ENCODE measurements around the gene GAS7. TPM values are rescaled to one million over a fixed set of nuclear protein-coding genes. Genes with fewer than 3 reads are reported as not detected.

GAS7 gene
- total and polyA plus RNA-seq, 10 of the 15 experiments (the other 5 are each of a cell fraction or from before 2014, with no cell fraction given): 2.3 to 53.4 (median 24.0) TPM

DNA sequence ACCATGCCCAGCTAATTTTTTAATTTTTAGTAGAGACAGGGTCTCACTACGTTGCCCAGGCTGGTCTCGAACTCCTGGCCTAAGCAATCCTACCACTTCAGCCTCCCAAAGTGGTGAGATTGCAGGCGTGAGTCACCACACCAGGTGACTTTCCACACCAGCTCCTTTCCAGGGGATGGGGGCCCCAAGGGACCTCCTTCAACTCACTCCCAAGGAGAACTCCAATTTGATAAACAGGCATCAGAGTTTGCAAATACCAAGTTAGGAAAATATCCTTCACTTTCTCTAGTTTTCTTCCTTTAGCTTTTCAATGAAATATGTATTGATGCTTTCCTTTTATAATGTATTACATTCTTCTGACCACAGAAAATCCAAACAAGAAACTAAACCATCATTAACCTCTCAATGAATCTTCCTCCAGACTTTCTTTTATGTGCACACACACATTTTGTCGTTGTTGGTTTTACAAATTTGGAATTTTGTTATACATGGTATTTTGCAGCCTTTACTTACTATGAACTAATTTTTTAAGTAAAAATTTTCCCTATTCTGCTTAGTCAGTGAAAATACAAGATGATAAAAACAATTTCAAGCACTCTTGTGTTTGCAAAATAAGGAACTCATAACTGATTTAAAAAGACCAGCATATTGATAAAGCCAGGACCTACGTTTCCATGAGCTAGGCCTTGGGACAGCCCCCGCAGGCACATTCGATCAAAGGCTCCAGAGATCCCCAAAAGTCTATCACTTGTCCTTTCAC, 32.0 kb downstream of the GAS7 start:
- in situ Hi-C loops (cut with MboI) (no loop called here), intact Hi-C loops (cut with micrococcal nuclease; ENCODE audit: unreplicated experiment) (no loop called here)
- 81% methylated on average over 7 of the region's 7 CpGs for WGBS (ENCODE audit: insufficient coverage, insufficient replicate concordance, low lambda C conversion rate, missing lambda C conversion rate)
- no peaks in the 10 kb centered on the region for H3K36me3 ChIP-seq (ENCODE audit: control insufficient read depth in 2 of 2, insufficient read depth in 2 of 2, low read length in 1 of 2)
- no peaks in the 10 kb centered on the region for H4K20me1 ChIP-seq (ENCODE audit: control insufficient read depth, insufficient read depth)
- ChIA-PET CTCF (no interaction called here), POLR2A (no interaction called here), SMC1A (ENCODE audit: uncharacterized antibody, unreplicated experiment) (interaction anchor here (0.5 to 1.0 kb wide), 2 partner anchors 15 to 149 kb away, joined by 3 to 4 read pairs; no protein-coding TSS in a partner anchor), RAD21 (ENCODE audit: unreplicated experiment) (no interaction called here)
- H3K27ac ChIP-seq (ENCODE audit: control insufficient read depth, insufficient read depth): no peak overlapping the region
- no peak overlapping the region for H3K4me2 ChIP-seq (ENCODE audit: control insufficient read depth, insufficient read depth)
- ATAC-seq (no peak), DNase-seq (ENCODE audit: low read depth, low spot score) (no peak), FAIRE-seq (no peak)
- H3K4me3 ChIP-seq: no peak overlapping the region
- H3K27me3 ChIP-seq (replicated peaks in 1 of 2; ENCODE audit: control insufficient read depth in 2 of 2, insufficient read depth in 2 of 2, low read length in 1 of 2): no peaks in the 10 kb centered on the region; a peak in 2 of 4 replicates
- no peak overlapping the region for H3K9ac ChIP-seq (ENCODE audit: control insufficient read depth, insufficient read depth, low read length)
- peaks cover 4% of the 10 kb centered on the region for H3K4me1 ChIP-seq (ENCODE audit: control insufficient read depth, insufficient read depth, low read length)
- no peaks in the 10 kb centered on the region for H3K79me2 ChIP-seq (ENCODE audit: control insufficient read depth, insufficient read depth, low read length)
- BruUV-seq (replicated peaks): no TSS peak
- H2AFZ ChIP-seq (ENCODE audit: control insufficient read depth, low read depth, low read length): no peak overlapping the region
- H3K9me3 ChIP-seq (replicated peaks; ENCODE audit: control insufficient read depth, insufficient read depth, low read length): no peaks in the 10 kb centered on the region; the same call in 2 of the 3 replicates
- TF ChIP-seq NFIC (IDR thresholded peaks at IDR 0.05; ENCODE audit: low read depth, low read length) (no peak), NFYB (IDR thresholded peaks at IDR 0.05; ENCODE audit: insufficient read depth, low read depth, low read length) (no peak), SUPT20H (IDR thresholded peaks at IDR 0.05; ENCODE audit: borderline replicate concordance, control insufficient read depth, low read depth, low read length) (no peak), POLR2AphosphoS2 (IDR thresholded peaks at IDR 0.05; ENCODE audit: low read depth, low read length) (no peak), KAT2A (conservative IDR thresholded peaks at IDR 0.05; ENCODE audit: control insufficient read depth, low read depth, low read length) (no peak), YBX1 (IDR thresholded peaks at IDR 0.05) (no peak), NR2C2 (IDR thresholded peaks at IDR 0.05; ENCODE audit: borderline replicate concordance, control insufficient read depth, insufficient read length, low read depth) (no peak), SIN3A (IDR thresholded peaks at IDR 0.05; ENCODE audit: low read depth, low read length) (no peak), EP300 (IDR thresholded peaks at IDR 0.05; ENCODE audit: borderline replicate concordance in 1 of 2, control insufficient read depth in 1 of 2, low read depth in 2 of 2, low read length in 2 of 2) (no peak)
- TF ChIP-seq, protein P1, sequence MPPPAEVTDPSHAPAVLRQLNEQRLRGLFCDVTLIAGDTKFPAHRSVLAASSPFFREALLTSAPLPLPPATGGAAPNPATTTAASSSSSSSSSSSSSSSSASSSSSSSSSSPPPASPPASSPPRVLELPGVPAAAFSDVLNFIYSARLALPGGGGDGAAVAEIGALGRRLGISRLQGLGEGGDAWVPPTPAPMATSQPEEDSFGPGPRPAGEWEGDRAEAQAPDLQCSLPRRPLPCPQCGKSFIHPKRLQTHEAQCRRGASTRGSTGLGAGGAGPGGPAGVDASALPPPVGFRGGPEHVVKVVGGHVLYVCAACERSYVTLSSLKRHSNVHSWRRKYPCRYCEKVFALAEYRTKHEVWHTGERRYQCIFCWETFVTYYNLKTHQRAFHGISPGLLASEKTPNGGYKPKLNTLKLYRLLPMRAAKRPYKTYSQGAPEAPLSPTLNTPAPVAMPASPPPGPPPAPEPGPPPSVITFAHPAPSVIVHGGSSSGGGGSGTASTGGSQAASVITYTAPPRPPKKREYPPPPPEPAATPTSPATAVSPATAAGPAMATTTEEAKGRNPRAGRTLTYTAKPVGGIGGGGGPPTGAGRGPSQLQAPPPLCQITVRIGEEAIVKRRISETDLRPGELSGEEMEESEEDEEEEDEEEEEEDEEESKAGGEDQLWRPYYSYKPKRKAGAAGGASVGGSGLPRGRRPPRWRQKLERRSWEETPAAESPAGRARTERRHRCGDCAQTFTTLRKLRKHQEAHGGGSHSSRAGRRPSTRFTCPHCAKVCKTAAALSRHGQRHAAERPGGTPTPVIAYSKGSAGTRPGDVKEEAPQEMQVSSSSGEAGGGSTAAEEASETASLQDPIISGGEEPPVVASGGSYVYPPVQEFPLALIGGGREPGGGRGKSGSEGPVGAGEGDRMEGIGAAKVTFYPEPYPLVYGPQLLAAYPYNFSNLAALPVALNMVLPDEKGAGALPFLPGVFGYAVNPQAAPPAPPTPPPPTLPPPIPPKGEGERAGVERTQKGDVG (CRISPR knock-in tag; IDR thresholded peaks at IDR 0.05): no peak
